DOHH2 (cell line): ENCODE measurements around the gene ABHD14A.

Experiments used
- H3F3A ChIP-seq: fragments of 200-600 bp; sonication (generic), shearing (Covaris generic); 2 replicates; pipeline ENCODE4 v1.6.0; 2016; ENCODE audit warnings: antibody characterized with exemption, mild to moderate bottlenecking; ENCODE audit not compliant: control insufficient read depth, insufficient read depth
- H3K27ac ChIP-seq: fragments of 200-600 bp; sonication (generic); 2 replicates; pipeline ENCODE4 v1.5.1; 2014; ENCODE audit warnings: low read depth, mild to moderate bottlenecking, low read length, moderate library complexity
- H3K27me3 ChIP-seq: fragments of 200-600 bp; sonication (generic); 2 replicates; pipeline ENCODE4 v1.6.1; 2014; ENCODE audit warnings: mild to moderate bottlenecking, low read length, mixed read lengths; ENCODE audit not compliant: control insufficient read depth
- H3K36me3 ChIP-seq: fragments of 200-600 bp; sonication (generic); 2 replicates; pipeline ENCODE4 v1.6.1; 2014; ENCODE audit warnings: mild to moderate bottlenecking, low read length, moderate library complexity, mixed read lengths; ENCODE audit not compliant: control insufficient read depth
- H3K4me1 ChIP-seq: fragments of 200-600 bp; sonication (generic); 2 replicates; pipeline ENCODE4 v1.6.1; 2014; ENCODE audit warnings: mild to moderate bottlenecking, low read length, mixed read lengths; ENCODE audit not compliant: control insufficient read depth
- H3K4me2 ChIP-seq: fragments of 200-600 bp; sonication (generic); 2 replicates; pipeline ENCODE4 v1.6.0; 2014; ENCODE audit warnings: mild to moderate bottlenecking, low read length, moderate library complexity
- H3K4me3 ChIP-seq: fragments of 200-600 bp; sonication (generic); 2 replicates; pipeline ENCODE4 v1.5.1; 2014; ENCODE audit warnings: mild to moderate bottlenecking, low read length, mixed read lengths
- H3K79me2 ChIP-seq: fragments of 200-600 bp; sonication (generic); 2 replicates; pipeline ENCODE4 v1.6.1; 2014; ENCODE audit warnings: mild to moderate bottlenecking, low read length, mixed read lengths; ENCODE audit not compliant: control insufficient read depth
- H3K9me2 ChIP-seq: fragments of 200-600 bp; sonication (generic); replicated peaks from 2 replicates; pipeline ENCODE4 v1.6.1; 2014; ENCODE audit warnings: mild to moderate bottlenecking, low read length, mixed read lengths; ENCODE audit not compliant: control insufficient read depth
- H3K9me3 ChIP-seq: fragments of 200-600 bp; sonication (generic); 2 replicates; pipeline ENCODE4 v1.6.1; 2014; ENCODE audit warnings: antibody characterized with exemption, low read length, mixed read lengths; ENCODE audit not compliant: control insufficient read depth, insufficient read depth
- H4K20me1 ChIP-seq: fragments of 200-600 bp; sonication (generic); 2 replicates; pipeline ENCODE4 v1.6.0; 2014; ENCODE audit warnings: low read depth, mild to moderate bottlenecking, antibody characterized with exemption, low read length, moderate library complexity; ENCODE audit not compliant: control insufficient read depth, insufficient read depth
- EZH2phosphoT487 ChIP-seq: fragments of 200-600 bp; sonication (generic); IDR thresholded peaks from 2 replicates; pipeline ENCODE4 v1.6.1; 2017; ENCODE audit warnings: borderline replicate concordance, mild to moderate bottlenecking, antibody characterized with exemption, low read length, moderate library complexity, mixed read lengths
- TF ChIP-seq, protein P1 (sequence below): fragments of 200-600 bp; sonication (generic); IDR thresholded peaks from one replicate; pipeline ENCODE4 v1.5.1; 2014; ENCODE audit warnings: antibody characterized with exemption, mild to moderate bottlenecking, low read depth, low read length; ENCODE audit not compliant: poor library complexity, severe bottlenecking

The ABHD14A gene

DNA sequence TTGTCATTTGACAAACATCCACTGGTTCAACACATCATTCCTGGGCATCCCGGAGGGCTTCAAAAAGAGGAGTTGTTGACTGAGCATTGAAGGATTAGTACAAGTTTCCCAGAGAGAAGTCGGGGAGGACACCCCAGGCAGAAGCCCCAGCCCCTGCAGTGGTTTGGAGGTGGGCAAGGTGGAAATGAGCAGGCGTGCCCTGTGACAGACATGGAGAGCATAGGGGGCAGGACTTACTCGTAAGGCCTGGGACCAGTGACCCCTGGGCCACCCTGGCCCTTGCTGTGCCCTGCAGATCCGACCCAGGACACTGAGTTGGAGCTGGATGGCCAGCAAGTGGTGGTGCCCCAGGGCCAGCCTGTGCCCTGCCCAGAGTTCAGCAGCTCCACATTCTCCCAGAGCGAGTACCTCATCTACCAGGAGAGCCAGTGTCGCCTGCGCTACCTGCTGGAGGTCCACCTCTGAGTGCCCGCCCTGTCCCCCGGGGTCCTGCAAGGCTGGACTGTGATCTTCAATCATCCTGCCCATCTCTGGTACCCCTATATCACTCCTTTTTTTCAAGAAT, 26.8 kb upstream of the ABHD14A start:
- Histone ChIP-seq H3K4me1 (peaks cover under 1% of the 10 kb centered on the region), H3F3A (no peaks in the 10 kb centered on the region), H3K9me2 (no peaks in the 10 kb centered on the region), H4K20me1 (no peaks in the 10 kb centered on the region), H3K27me3 (no peaks in the 10 kb centered on the region), H3K79me2 (no peaks in the 10 kb centered on the region), H3K4me2 (no peak overlapping the region), H3K36me3 (no peaks in the 10 kb centered on the region), H3K27ac (no peak overlapping the region), H3K9me3 (no peaks in the 10 kb centered on the region), H3K4me3 (no peak overlapping the region)
- TF ChIP-seq EZH2phosphoT487, result no peak
- TF ChIP-seq, protein P1, sequence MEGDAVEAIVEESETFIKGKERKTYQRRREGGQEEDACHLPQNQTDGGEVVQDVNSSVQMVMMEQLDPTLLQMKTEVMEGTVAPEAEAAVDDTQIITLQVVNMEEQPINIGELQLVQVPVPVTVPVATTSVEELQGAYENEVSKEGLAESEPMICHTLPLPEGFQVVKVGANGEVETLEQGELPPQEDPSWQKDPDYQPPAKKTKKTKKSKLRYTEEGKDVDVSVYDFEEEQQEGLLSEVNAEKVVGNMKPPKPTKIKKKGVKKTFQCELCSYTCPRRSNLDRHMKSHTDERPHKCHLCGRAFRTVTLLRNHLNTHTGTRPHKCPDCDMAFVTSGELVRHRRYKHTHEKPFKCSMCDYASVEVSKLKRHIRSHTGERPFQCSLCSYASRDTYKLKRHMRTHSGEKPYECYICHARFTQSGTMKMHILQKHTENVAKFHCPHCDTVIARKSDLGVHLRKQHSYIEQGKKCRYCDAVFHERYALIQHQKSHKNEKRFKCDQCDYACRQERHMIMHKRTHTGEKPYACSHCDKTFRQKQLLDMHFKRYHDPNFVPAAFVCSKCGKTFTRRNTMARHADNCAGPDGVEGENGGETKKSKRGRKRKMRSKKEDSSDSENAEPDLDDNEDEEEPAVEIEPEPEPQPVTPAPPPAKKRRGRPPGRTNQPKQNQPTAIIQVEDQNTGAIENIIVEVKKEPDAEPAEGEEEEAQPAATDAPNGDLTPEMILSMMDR, result no peak

DNA sequence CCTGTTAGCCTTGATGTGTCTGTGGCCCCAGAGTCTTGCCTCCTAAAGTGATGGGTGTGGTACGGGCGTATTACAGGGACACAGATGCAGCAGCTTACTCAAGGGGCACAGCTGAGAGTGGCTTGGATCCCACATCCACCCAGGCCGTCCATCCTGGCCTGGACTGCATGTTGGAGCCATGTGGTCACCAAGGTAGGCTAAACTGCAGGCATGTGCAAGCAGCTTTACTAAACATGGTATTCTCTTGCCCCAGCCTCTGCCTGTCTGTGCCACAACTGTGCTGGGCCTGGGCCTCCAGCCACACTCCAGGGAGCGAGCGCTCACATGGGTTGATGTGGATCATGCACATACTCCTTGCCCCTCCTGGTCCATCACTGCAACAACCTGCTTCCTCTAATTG, 25.7 kb upstream of the ABHD14A start:
- Histone ChIP-seq H3K4me1 (no peaks in the 10 kb centered on the region), H3K4me3 (no peak overlapping the region), H4K20me1 (no peaks in the 10 kb centered on the region), H3K9me3 (no peaks in the 10 kb centered on the region), H3K4me2 (no peak overlapping the region), H3K9me2 (no peaks in the 10 kb centered on the region), H3F3A (no peaks in the 10 kb centered on the region), H3K27ac (no peak overlapping the region), H3K79me2 (no peaks in the 10 kb centered on the region), H3K27me3 (peaks cover 9% of the 10 kb centered on the region; the same call in 1 of the 2 replicates), H3K36me3 (no peaks in the 10 kb centered on the region)
- no peak for TF ChIP-seq EZH2phosphoT487
- TF ChIP-seq, protein P1, result no peak

DNA sequence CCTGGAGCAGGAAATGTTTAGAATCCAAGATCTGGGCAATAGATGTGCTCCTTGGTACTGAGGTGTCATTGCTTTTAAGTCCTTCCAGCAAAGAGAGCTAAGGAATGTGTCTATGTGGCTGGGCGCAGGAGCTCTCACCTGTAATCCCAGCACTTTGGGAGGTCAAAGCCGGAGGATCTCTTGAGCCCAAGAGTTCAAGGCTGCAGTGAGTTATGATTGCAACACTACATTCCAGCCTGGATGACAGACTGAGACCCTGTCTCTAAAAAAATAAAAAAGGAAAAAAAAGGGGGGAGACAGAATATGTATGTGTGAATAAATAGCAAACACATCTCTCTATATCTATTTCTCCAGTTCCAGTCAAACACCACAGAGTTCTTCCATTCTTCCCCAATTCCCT, 24.0 kb upstream of the ABHD14A start:
- H3K36me3 ChIP-seq, result no peaks in the 10 kb centered on the region
- H3K4me1 ChIP-seq, result no peaks in the 10 kb centered on the region
- H3K27me3 ChIP-seq, result peaks cover 10% of the 10 kb centered on the region; the same call in 1 of the 2 replicates
- no peaks in the 10 kb centered on the region for H3K9me2 ChIP-seq
- no peaks in the 10 kb centered on the region for H3F3A ChIP-seq
- H3K27ac ChIP-seq, result no peak overlapping the region
- H3K9me3 ChIP-seq, result no peaks in the 10 kb centered on the region
- H3K79me2 ChIP-seq, result no peaks in the 10 kb centered on the region
- TF ChIP-seq EZH2phosphoT487, result no peak
- TF ChIP-seq, protein P1, result no peak
- no peak overlapping the region for H3K4me2 ChIP-seq
- H4K20me1 ChIP-seq, result no peaks in the 10 kb centered on the region
- no peak overlapping the region for H3K4me3 ChIP-seq

DNA sequence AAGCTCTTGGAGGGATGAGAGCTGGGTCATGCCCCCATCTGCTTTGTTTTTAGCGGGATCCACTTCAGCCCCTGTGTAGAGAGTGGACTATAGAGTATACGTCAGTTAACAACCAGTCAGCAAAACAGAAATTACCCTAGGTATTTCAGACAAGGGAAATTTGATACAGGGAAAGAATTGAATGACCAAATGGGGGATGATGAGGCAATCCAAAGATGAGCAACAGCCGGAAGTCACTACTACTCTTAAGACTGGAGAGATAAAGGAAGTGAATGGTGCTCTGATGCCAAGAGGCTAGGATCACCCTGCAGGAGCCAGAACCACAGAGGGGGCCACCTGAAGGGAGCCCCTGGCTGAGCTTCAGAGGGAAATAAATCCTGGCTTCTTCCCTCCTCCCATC, 21.4 kb upstream of the ABHD14A start:
- H3K4me3 ChIP-seq, result no peak overlapping the region
- H3K27ac ChIP-seq, result no peak overlapping the region
- H3F3A ChIP-seq, result no peaks in the 10 kb centered on the region
- TF ChIP-seq, protein P1, result no peak
- TF ChIP-seq EZH2phosphoT487, result no peak
- no peak overlapping the region for H3K4me2 ChIP-seq
- H3K4me1 ChIP-seq, result no peaks in the 10 kb centered on the region
- H3K36me3 ChIP-seq, result no peaks in the 10 kb centered on the region
- no peaks in the 10 kb centered on the region for H4K20me1 ChIP-seq
- no peaks in the 10 kb centered on the region for H3K79me2 ChIP-seq
- H3K27me3 ChIP-seq, result peaks cover 10% of the 10 kb centered on the region; the same call in 1 of the 2 replicates
- H3K9me3 ChIP-seq, result no peaks in the 10 kb centered on the region
- no peaks in the 10 kb centered on the region for H3K9me2 ChIP-seq
